ENCODE measurements around the gene DNAH8.

DNAH8 gene

GRCh38 chr6:38676974-38677544 lies 38.1 kb upstream of the DNAH8 start:
- Histone ChIP-seq H3K27ac (no peak overlapping the region), H3K36me3 (peaks cover 11% of the 10 kb centered on the region), H3K4me1 (ENCODE audit: control insufficient read depth in 1 of 2, insufficient read depth in 1 of 2, low read depth in 1 of 2, low read length in 1 of 2) (peaks cover 0 to 8% of the 10 kb centered on the region in 2 experiments), H3K4me3 (ENCODE audit: low read depth in 1 of 2, low read length in 1 of 2) (no peak overlapping the region), H3K27me3 (no peaks in the 10 kb centered on the region), H3K9me3 (no peaks in the 10 kb centered on the region)
- TF ChIP-seq CTCF (IDR thresholded peaks at IDR 0.05): no peak

- Histone ChIP-seq H3K4me1 (ENCODE audit: control insufficient read depth in 1 of 2, insufficient read depth in 1 of 2, low read depth in 1 of 2, low read length in 1 of 2) (peaks cover 0 to 8% of the 10 kb centered on the region in 2 experiments), H3K27ac (no peak overlapping the region), H3K27me3 (no peaks in the 10 kb centered on the region), H3K9me3 (no peaks in the 10 kb centered on the region), H3K4me3 (ENCODE audit: low read depth in 1 of 2, low read length in 1 of 2) (no peak overlapping the region), H3K36me3 (peaks cover 11% of the 10 kb centered on the region)
- no peak for TF ChIP-seq CTCF (IDR thresholded peaks at IDR 0.05)
These were observed 36.8 kb upstream of the DNAH8 start for GRCh38 chr6:38678178-38678760.

GRCh38 chr6:38679668-38680067 lies 35.4 kb upstream of the DNAH8 start:
- Histone ChIP-seq H3K4me3 (ENCODE audit: low read depth in 1 of 2, low read length in 1 of 2) (no peak overlapping the region), H3K9me3 (no peaks in the 10 kb centered on the region), H3K27ac (no peak overlapping the region), H3K36me3 (peaks cover 15% of the 10 kb centered on the region), H3K4me1 (ENCODE audit: control insufficient read depth in 1 of 2, insufficient read depth in 1 of 2, low read depth in 1 of 2, low read length in 1 of 2) (no peaks in the 10 kb centered on the region), H3K27me3 (no peaks in the 10 kb centered on the region)
- no peak for TF ChIP-seq CTCF (IDR thresholded peaks at IDR 0.05)

GRCh38 chr6:38681850-38682249 lies 33.3 kb upstream of the DNAH8 start:
- H3K4me3 ChIP-seq (ENCODE audit: low read depth in 1 of 2, low read length in 1 of 2): no peak overlapping the region

GRCh38 chr6:38684237-38684636 lies 30.9 kb upstream of the DNAH8 start:
- Histone ChIP-seq H3K4me3 (ENCODE audit: low read depth in 1 of 2, low read length in 1 of 2) (no peak overlapping the region), H3K4me1 (ENCODE audit: control insufficient read depth in 1 of 2, insufficient read depth in 1 of 2, low read depth in 1 of 2, low read length in 1 of 2) (no peaks in the 10 kb centered on the region), H3K27ac (no peak overlapping the region), H3K36me3 (peaks cover 4% of the 10 kb centered on the region), H3K9me3 (no peaks in the 10 kb centered on the region), H3K27me3 (no peaks in the 10 kb centered on the region)
- TF ChIP-seq CTCF (IDR thresholded peaks at IDR 0.05): no peak

More at GRCh38 chr6:38681850-38682249, 33.3 kb upstream of the DNAH8 start:
- no peaks in the 10 kb centered on the region for H3K9me3 ChIP-seq
- H3K4me1 ChIP-seq (ENCODE audit: control insufficient read depth in 1 of 2, insufficient read depth in 1 of 2, low read depth in 1 of 2, low read length in 1 of 2): no peaks in the 10 kb centered on the region
- H3K36me3 ChIP-seq: peaks cover 8% of the 10 kb centered on the region
- H3K27me3 ChIP-seq: no peaks in the 10 kb centered on the region
- no peak overlapping the region for H3K27ac ChIP-seq
- no peak for TF ChIP-seq CTCF (IDR thresholded peaks at IDR 0.05)
